H9 (cell line): Measurements from ENCODE around the gene KCNMA1. TPM values are rescaled to one million over a fixed set of nuclear protein-coding genes. Genes with fewer than 3 reads are reported as not detected.

Source experiments
- DNase-seq: peaks from one replicate; pipeline ENCODE4 v3.0.0-alpha.2; 2017
- H2AFZ ChIP-seq: one replicate; pipeline ENCODE4 v1.6.1; 2013; ENCODE audit warnings: mild to moderate bottlenecking, low read length, control low read depth, moderate library complexity
- H2AK5ac ChIP-seq: 2 replicates; pipeline ENCODE4 v1.6.1; 2013; ENCODE audit warnings: low read length, control low read depth, mixed read lengths; ENCODE audit not compliant: insufficient read length
- H2BK120ac ChIP-seq: one replicate; pipeline ENCODE4 v1.6.1; 2013; ENCODE audit warnings: low read depth, mild to moderate bottlenecking, low read length, control low read depth, inconsistent platforms; ENCODE audit not compliant: poor library complexity, severe bottlenecking
- H2BK12ac ChIP-seq: 2 replicates; pipeline ENCODE4 v1.6.1; 2013; ENCODE audit warnings: low read length, control low read depth, mixed read lengths, low read depth; ENCODE audit not compliant: insufficient read length
- H2BK15ac ChIP-seq: 2 replicates; pipeline ENCODE4 v1.6.1; 2013; ENCODE audit warnings: low read depth, low read length, control low read depth
- H2BK20ac ChIP-seq: one replicate; pipeline ENCODE4 v1.6.1; 2013; ENCODE audit warnings: low read depth, mild to moderate bottlenecking, low read length, control low read depth, inconsistent platforms; ENCODE audit not compliant: poor library complexity, severe bottlenecking
- H2BK5ac ChIP-seq: 2 replicates; pipeline ENCODE4 v1.6.1; 2013; ENCODE audit warnings: low read length, control low read depth, mixed read lengths; ENCODE audit not compliant: insufficient read length
- H3K14ac ChIP-seq: 2 replicates; pipeline ENCODE4 v1.6.1; 2013; ENCODE audit warnings: low read length, control low read depth; ENCODE audit not compliant: insufficient read depth
- H3K18ac ChIP-seq: 2 replicates; pipeline ENCODE4 v1.6.1; 2013; ENCODE audit warnings: low read depth, mild to moderate bottlenecking, mixed read lengths, low read length, control low read depth; ENCODE audit not compliant: insufficient read length
- H3K23ac ChIP-seq: 2 replicates; pipeline ENCODE4 v1.6.1; 2013; ENCODE audit warnings: low read length, control low read depth, mixed read lengths, low read depth; ENCODE audit not compliant: insufficient read length
- H3K23me2 ChIP-seq: 2 replicates; pipeline ENCODE4 v1.6.1; 2013; ENCODE audit warnings: low read depth, mild to moderate bottlenecking, mixed read lengths, low read length, control low read depth; ENCODE audit not compliant: insufficient read length, poor library complexity, severe bottlenecking
- H3K27ac ChIP-seq: 2 replicates; pipeline ENCODE4 v1.5.1; 2013; ENCODE audit warnings: low read length, control low read depth, mixed read lengths, low read depth; ENCODE audit not compliant: insufficient read length
- H3K27me3 ChIP-seq: 2 replicates; pipeline ENCODE4 v1.6.1; 2013; ENCODE audit warnings: low read length, control low read depth, inconsistent platforms; ENCODE audit not compliant: insufficient read depth
- H3K4ac ChIP-seq: 2 replicates; pipeline ENCODE4 v1.6.1; 2013; ENCODE audit warnings: low read depth, mild to moderate bottlenecking, control low read depth, inconsistent platforms, low read length, moderate library complexity
- H3K4me1 ChIP-seq: 2 replicates; pipeline ENCODE4 v1.6.1; 2013; ENCODE audit warnings: low read length, control low read depth, inconsistent platforms; ENCODE audit not compliant: insufficient read depth
- H3K4me2 ChIP-seq: 2 replicates; pipeline ENCODE4 v1.6.1; 2013; ENCODE audit warnings: low read length, control low read depth, mixed read lengths; ENCODE audit not compliant: insufficient read length, insufficient read depth
- H3K56ac ChIP-seq: 2 replicates; pipeline ENCODE4 v1.6.1; 2013; ENCODE audit warnings: low read depth, mild to moderate bottlenecking, mixed read lengths, low read length, control low read depth; ENCODE audit not compliant: insufficient read length
- H3K79me1 ChIP-seq: 2 replicates; pipeline ENCODE4 v1.6.1; 2013; ENCODE audit warnings: low read depth, mild to moderate bottlenecking, moderate library complexity, low read length, control low read depth, inconsistent platforms; ENCODE audit not compliant: insufficient read depth, poor library complexity, severe bottlenecking
- H3K79me2 ChIP-seq: 2 replicates; pipeline ENCODE4 v1.6.1; 2013; ENCODE audit warnings: low read length, control low read depth, inconsistent platforms; ENCODE audit not compliant: insufficient read depth
- H3K9ac ChIP-seq: 2 replicates; pipeline ENCODE4 v1.6.1; 2013; ENCODE audit warnings: low read length, control low read depth, mixed read lengths; ENCODE audit not compliant: insufficient read length; ENCODE audit errors: extremely low read depth
- H3K9me3 ChIP-seq: one replicate; pipeline ENCODE4 v1.6.1; 2013; ENCODE audit warnings: low read depth, low read length, inconsistent platforms; ENCODE audit not compliant: control insufficient read depth
- H3T11ph ChIP-seq: one replicate; pipeline ENCODE4 v1.6.1; 2013; ENCODE audit warnings: mild to moderate bottlenecking, low read length, control low read depth, inconsistent platforms
- H4K20me1 ChIP-seq: one replicate; pipeline ENCODE4 v1.6.1; 2013; ENCODE audit not compliant: control insufficient read depth, insufficient read length, insufficient read depth
- H4K5ac ChIP-seq: 2 replicates; pipeline ENCODE4 v1.6.1; 2013; ENCODE audit warnings: low read depth, mild to moderate bottlenecking, mixed read lengths, low read length, control low read depth; ENCODE audit not compliant: insufficient read length
- H4K8ac ChIP-seq: replicated peaks from 2 replicates; pipeline ENCODE4 v1.6.1; 2013; ENCODE audit warnings: low read length, control low read depth, mixed read lengths, low read depth; ENCODE audit not compliant: insufficient read length
- H4K91ac ChIP-seq: 2 replicates; pipeline ENCODE4 v1.6.1; 2013; ENCODE audit warnings: low read depth, mild to moderate bottlenecking, moderate library complexity, mixed read lengths, low read length, control low read depth; ENCODE audit not compliant: insufficient read length
- H3K27ac Mint-ChIP-seq, 3 experiments: 2 replicates in 2 of 3; 3 replicates in 1 of 3; pipeline ENCODE4 v1.8.0; 2020 to 2021; ENCODE audit warnings: mixed read lengths in 3 of 3, mild to moderate bottlenecking in 1 of 3, moderate library complexity in 1 of 3
- H3K27me3 Mint-ChIP-seq: 2 replicates; pipeline ENCODE4 v1.8.0; 2021; ENCODE audit warnings: low read depth, mild to moderate bottlenecking, moderate library complexity, mixed read lengths
- H3K36me3 Mint-ChIP-seq, 3 experiments: 2 replicates in 2 of 3; 3 replicates in 1 of 3; pipeline ENCODE4 v1.8.0; 2020 to 2021; ENCODE audit warnings: low read depth in 3 of 3, mixed read lengths in 3 of 3; ENCODE audit not compliant: insufficient read depth in 1 of 3
- H3K4me1 Mint-ChIP-seq, 2 experiments: 2 replicates each; pipeline ENCODE4 v1.8.0; 2020; ENCODE audit warnings: mixed read lengths in 2 of 2
- H3K4me3 Mint-ChIP-seq, 2 experiments: 2 replicates in 1 of 2; 3 replicates in 1 of 2; pipeline ENCODE4 v1.8.0; 2020 to 2021; ENCODE audit warnings: mild to moderate bottlenecking in 2 of 2, mixed read lengths in 2 of 2, moderate library complexity in 1 of 2
- H3K9me3 Mint-ChIP-seq, 2 experiments: 2 replicates in 1 of 2; 3 replicates in 1 of 2; pipeline ENCODE4 v1.8.0; 2020; ENCODE audit warnings: mild to moderate bottlenecking in 2 of 2, mixed read lengths in 2 of 2, moderate library complexity in 1 of 2
- WGBS: extraction: QIAGEN DNeasy Blood & Tissue Kit; methylation state at CpG from one replicate; pipeline ENCODE4 v1.1.7; 2013; ENCODE audit warnings: missing lambda C conversion rate, low lambda C conversion rate, mixed read lengths; ENCODE audit not compliant: insufficient read length; ENCODE audit errors: extremely low coverage; 5-methylcytosine and 5-hydroxymethylcytosine counted together
- total RNA-seq: library from RNA; stranded (reverse); gene quantifications from 2 replicates; pipeline ENCODE4 v1.2.1, GENCODE V29; 2021
- TF ChIP-seq, protein P1 (sequence below): fragments of 200-600 bp; sonication (generic); conservative IDR thresholded peaks from 3 replicates; pipeline ENCODE4 v1.8.0; 2021; ENCODE audit warnings: antibody characterized with exemption, mild to moderate bottlenecking

KCNMA1 gene
- total RNA-seq, 1 experiment from 2014 or later: 2.0 TPM

DNA sequence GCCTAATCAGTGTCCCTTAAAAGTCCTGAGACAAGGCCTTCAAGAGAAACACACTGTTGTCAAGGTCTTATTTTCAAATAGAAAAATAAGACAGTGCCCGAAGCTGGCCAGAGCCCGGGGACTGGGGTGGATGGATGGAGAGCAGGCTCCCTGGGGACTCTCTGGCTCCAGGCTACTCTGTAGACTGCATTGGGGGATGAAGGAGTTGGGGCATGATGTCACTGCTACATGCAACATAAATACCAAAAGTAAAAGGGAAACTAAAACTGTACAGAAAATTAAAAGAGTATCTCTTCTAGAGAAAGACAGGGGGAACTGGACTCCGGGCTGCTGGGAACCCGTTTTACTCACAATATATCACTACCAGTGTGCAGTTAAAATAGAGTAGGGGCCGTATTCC, 629.8 kb downstream of the KCNMA1 start:
- H3K4ac ChIP-seq: no peak overlapping the region
- H3K4me1 Mint-ChIP-seq: peaks cover 11 to 12% of the 10 kb centered on the region in 2 experiments
- no peak overlapping the region for H2BK120ac ChIP-seq
- H3T11ph ChIP-seq: no peak overlapping the region
- H3K14ac ChIP-seq: no peak overlapping the region
- H3K4me1 ChIP-seq: no peaks in the 10 kb centered on the region
- no peak overlapping the region for H3K4me3 Mint-ChIP-seq
- H4K91ac ChIP-seq: no peak overlapping the region
- no peak overlapping the region for H3K27ac ChIP-seq
- H3K79me1 ChIP-seq: no peaks in the 10 kb centered on the region
- no peak overlapping the region for H3K18ac ChIP-seq
- H3K36me3 Mint-ChIP-seq: no peaks in the 10 kb centered on the region
- TF ChIP-seq, protein P1, sequence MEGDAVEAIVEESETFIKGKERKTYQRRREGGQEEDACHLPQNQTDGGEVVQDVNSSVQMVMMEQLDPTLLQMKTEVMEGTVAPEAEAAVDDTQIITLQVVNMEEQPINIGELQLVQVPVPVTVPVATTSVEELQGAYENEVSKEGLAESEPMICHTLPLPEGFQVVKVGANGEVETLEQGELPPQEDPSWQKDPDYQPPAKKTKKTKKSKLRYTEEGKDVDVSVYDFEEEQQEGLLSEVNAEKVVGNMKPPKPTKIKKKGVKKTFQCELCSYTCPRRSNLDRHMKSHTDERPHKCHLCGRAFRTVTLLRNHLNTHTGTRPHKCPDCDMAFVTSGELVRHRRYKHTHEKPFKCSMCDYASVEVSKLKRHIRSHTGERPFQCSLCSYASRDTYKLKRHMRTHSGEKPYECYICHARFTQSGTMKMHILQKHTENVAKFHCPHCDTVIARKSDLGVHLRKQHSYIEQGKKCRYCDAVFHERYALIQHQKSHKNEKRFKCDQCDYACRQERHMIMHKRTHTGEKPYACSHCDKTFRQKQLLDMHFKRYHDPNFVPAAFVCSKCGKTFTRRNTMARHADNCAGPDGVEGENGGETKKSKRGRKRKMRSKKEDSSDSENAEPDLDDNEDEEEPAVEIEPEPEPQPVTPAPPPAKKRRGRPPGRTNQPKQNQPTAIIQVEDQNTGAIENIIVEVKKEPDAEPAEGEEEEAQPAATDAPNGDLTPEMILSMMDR: no peak
- H3K27ac Mint-ChIP-seq: no peak overlapping the region
- no peaks in the 10 kb centered on the region for H3K27me3 ChIP-seq
- H4K8ac ChIP-seq: no peak overlapping the region
- no peak overlapping the region for H2BK15ac ChIP-seq
- no peak overlapping the region for H3K23ac ChIP-seq
- H2AK5ac ChIP-seq: no peak overlapping the region
- H3K79me2 ChIP-seq: peaks cover 2% of the 10 kb centered on the region; the same call in 1 of the 2 replicates
- no CpG with 5 or more reads among the region's 5 CpGs for whole genome bisulfite sequencing
- H4K20me1 ChIP-seq: no peaks in the 10 kb centered on the region
- H2BK5ac ChIP-seq: no peak overlapping the region
- H3K9me3 Mint-ChIP-seq: no peaks in the 10 kb centered on the region
- H3K9ac ChIP-seq: no peak overlapping the region
- no peak for DNase-seq
- no peak overlapping the region for H2BK12ac ChIP-seq
- no peak overlapping the region for H3K56ac ChIP-seq
- H4K5ac ChIP-seq: no peak overlapping the region
- H3K9me3 ChIP-seq: no peaks in the 10 kb centered on the region
- no peak overlapping the region for H2AFZ ChIP-seq
- no peak overlapping the region for H3K4me2 ChIP-seq
- peaks cover 1% of the 10 kb centered on the region; the same call in 1 of the 2 replicates for H3K27me3 Mint-ChIP-seq
- no peak overlapping the region for H2BK20ac ChIP-seq
- no peaks in the 10 kb centered on the region for H3K23me2 ChIP-seq
